Activated CD4-positive, alpha-beta memory T cell treated with anti-CD3 and anti-CD28 coated beads, Interleukin-2, amount 10 ng/mL, durations not matched to agents 7 days and 5 days (primary cell): Measurements from ENCODE around the gene MRPL58. TPM values are rescaled to one million over a fixed set of nuclear protein-coding genes. Genes with fewer than 3 reads are reported as not detected.
A peak's percentile ranks its signal among the peaks of the same experiment; 100 is the strongest.
"Not testable (repeated sequence)": the region's sequence is repeated elsewhere in the genome, so short reads cannot be mapped to it uniquely, and the experiment has no call there.

Experiments used
- CTCF ChIA-PET: fragments of 350-600 bp; sonication (Branson Sonifier 250); formaldehyde crosslinking; loops from one replicate; lab custom pipeline; 2021; ENCODE audit warnings: antibody characterized with exemption, inconsistent platforms; lab: Charles Lee
- POLR2A ChIA-PET: fragments of 350-600 bp; sonication (Branson Sonifier 250); formaldehyde crosslinking; loops from one replicate; lab custom pipeline; 2021; ENCODE audit warnings: antibody characterized with exemption; lab: Charles Lee
- DNase-seq: peaks from one replicate; pipeline ENCODE4 v3.0.0-alpha.2; 2020
- H3K27ac Mint-ChIP-seq: one replicate; pipeline ENCODE4 v1.8.0; 2021; ENCODE audit warnings: mild to moderate bottlenecking, mixed read lengths
- H3K27me3 Mint-ChIP-seq: one replicate; pipeline ENCODE4 v1.8.0; 2021; ENCODE audit warnings: mixed read lengths
- H3K36me3 Mint-ChIP-seq: one replicate; pipeline ENCODE4 v1.8.0; 2021; ENCODE audit warnings: low read depth, mixed read lengths
- H3K4me1 Mint-ChIP-seq: one replicate; pipeline ENCODE4 v1.8.0; 2021; ENCODE audit warnings: mixed read lengths
- H3K4me3 Mint-ChIP-seq: one replicate; pipeline ENCODE4 v1.8.0; 2021; ENCODE audit warnings: mild to moderate bottlenecking, mixed read lengths
- H3K9me3 Mint-ChIP-seq: one replicate; pipeline ENCODE4 v1.8.0; 2021; ENCODE audit warnings: mixed read lengths
- total RNA-seq, 2 experiments: library from RNA; stranded (reverse); gene quantifications; one replicate each; pipeline ENCODE4 v1.2.3, GENCODE V29; 2021

MRPL58 gene
- total RNA-seq, 2 experiments from 2014 or later: 45.4 to 49.6 TPM

- H3K4me1 Mint-ChIP-seq: peaks cover 16% of the 10 kb centered on the region
- H3K27ac Mint-ChIP-seq: no peak overlapping the region
- no peak overlapping the region for H3K4me3 Mint-ChIP-seq
- H3K9me3 Mint-ChIP-seq: no peaks in the 10 kb centered on the region
- CTCF ChIA-PET: interaction anchor here (0.6 to 2.8 kb wide), 5 partner anchors 9 to 66 kb away, joined by 3 to 16 read pairs (median 7); partner anchors contain the start of gene MRPL58
- POLR2A ChIA-PET: interaction anchor here (1.1 to 4.0 kb wide), 5 partner anchors 10 to 43 kb away, joined by 3 to 25 read pairs (median 3); partner anchors contain the start of genes ATP5PD and MRPL58
- DNase-seq: peak; percentile 54
- H3K36me3 Mint-ChIP-seq: peaks cover 50% of the 10 kb centered on the region
- H3K27me3 Mint-ChIP-seq: peaks cover 2% of the 10 kb centered on the region
Observed at GRCh38 chr17:75024686-75025397, 12.4 kb downstream of the MRPL58 start.

GRCh38 chr17:75025398-75025734 lies 12.9 kb downstream of the MRPL58 start:
- H3K27me3 Mint-ChIP-seq, H3K27ac Mint-ChIP-seq, H3K4me3 Mint-ChIP-seq, H3K9me3 Mint-ChIP-seq, DNase-seq: not testable (repeated sequence)
- POLR2A ChIA-PET: interaction anchor here (1.1 to 4.0 kb wide), 4 partner anchors 10 to 21 kb away, joined by 3 to 25 read pairs (median 4); partner anchors contain the start of genes ATP5PD and MRPL58
- peaks cover 47% of the 10 kb centered on the region for H3K36me3 Mint-ChIP-seq
- CTCF ChIA-PET: interaction anchor here (0.6 to 2.8 kb wide), 4 partner anchors 9 to 424 kb away, joined by 3 to 16 read pairs (median 4); partner anchors contain the start of gene MRPL58
- H3K4me1 Mint-ChIP-seq: peaks cover 16% of the 10 kb centered on the region

GRCh38 chr17:75026650-75027049 lies 14.2 kb downstream of the MRPL58 start:
- CTCF ChIA-PET, H3K27me3 Mint-ChIP-seq, H3K4me3 Mint-ChIP-seq, DNase-seq, H3K9me3 Mint-ChIP-seq, H3K27ac Mint-ChIP-seq: not testable (repeated sequence)
- POLR2A ChIA-PET: interaction anchor here (4.0 kb wide), 1 partner anchor 14 kb away, joined by 25 read pairs; the partner anchor contains the start of gene MRPL58
- Mint-ChIP-seq H3K36me3 (peaks cover 36% of the 10 kb centered on the region), H3K4me1 (peaks cover 16% of the 10 kb centered on the region)

GRCh38 chr17:75030161-75030560 lies 17.7 kb downstream of the MRPL58 start:
- Mint-ChIP-seq H3K27ac (no peak overlapping the region), H3K27me3 (peaks cover 10% of the 10 kb centered on the region), H3K9me3 (no peaks in the 10 kb centered on the region), H3K4me3 (no peak overlapping the region), H3K36me3 (peaks cover 8% of the 10 kb centered on the region), H3K4me1 (peaks cover 33% of the 10 kb centered on the region)
- DNase-seq: no peak
- CTCF ChIA-PET: interaction anchor here (5.3 kb wide), 1 partner anchor 68 kb away, joined by 29 read pairs; no protein-coding TSS in a partner anchor
- POLR2A ChIA-PET: interaction anchor here (0.5 to 2.3 kb wide), 2 partner anchors 16 to 17 kb away, joined by 3 to 15 read pairs; partner anchors contain the start of gene MRPL58

GRCh38 chr17:75031972-75032719 lies 19.7 kb downstream of the MRPL58 start:
- H3K9me3 Mint-ChIP-seq: no peaks in the 10 kb centered on the region
- POLR2A ChIA-PET: interaction anchor here (0.6 to 2.4 kb wide), 8 partner anchors 10 to 257 kb away, joined by 3 to 15 read pairs (median 3); partner anchors contain the start of genes ATP5PD, KCTD2, MRPL58 and SLC25A19
- CTCF ChIA-PET: interaction anchor here (0.8 to 5.3 kb wide), 4 partner anchors 19 to 70 kb away, joined by 3 to 29 read pairs (median 6); partner anchors contain the start of gene MRPL58

GRCh38 chr17:75032720-75033280 lies 20.3 kb downstream of the MRPL58 start:
- ChIA-PET POLR2A (interaction anchor here (1.1 to 2.4 kb wide), 3 partner anchors 20 to 256 kb away, joined by 3 to 15 read pairs (median 3); partner anchors contain the start of genes MRPL58 and SLC25A19), CTCF (interaction anchor here (0.8 to 5.3 kb wide), 4 partner anchors 20 to 71 kb away, joined by 3 to 29 read pairs (median 6); partner anchors contain the start of gene MRPL58)
- H3K4me3 Mint-ChIP-seq: peak overlapping the region; percentile 87
- no peaks in the 10 kb centered on the region for H3K9me3 Mint-ChIP-seq
- H3K27me3 Mint-ChIP-seq: peaks cover 8% of the 10 kb centered on the region
- no peak for DNase-seq
- H3K36me3 Mint-ChIP-seq: peaks cover 3% of the 10 kb centered on the region
- peaks cover 51% of the 10 kb centered on the region for H3K4me1 Mint-ChIP-seq
- H3K27ac Mint-ChIP-seq: no peak overlapping the region

More at GRCh38 chr17:75031972-75032719, 19.7 kb downstream of the MRPL58 start:
- peaks cover 47% of the 10 kb centered on the region for H3K4me1 Mint-ChIP-seq
- peaks cover 3% of the 10 kb centered on the region for H3K36me3 Mint-ChIP-seq
- H3K27me3 Mint-ChIP-seq: peaks cover 8% of the 10 kb centered on the region
- peak overlapping the region; percentile 66 for H3K4me3 Mint-ChIP-seq
- DNase-seq: peak; percentile 66
- peak overlapping the region; percentile 53 for H3K27ac Mint-ChIP-seq

- peak; percentile 85 for DNase-seq
- Mint-ChIP-seq H3K4me1 (peaks cover 51% of the 10 kb centered on the region), H3K27ac (peak overlapping the region; percentile 99), H3K9me3 (no peaks in the 10 kb centered on the region), H3K27me3 (peaks cover 8% of the 10 kb centered on the region), H3K4me3 (peak overlapping the region; percentile 87), H3K36me3 (peaks cover 8% of the 10 kb centered on the region)
- POLR2A ChIA-PET: interaction anchor here (1.0 to 2.5 kb wide), 5 partner anchors 13 to 372 kb away, joined by 3 to 39 read pairs (median 6); partner anchors contain the start of genes ARMC7, ATP5PD, GRB2 and KCTD2
- CTCF ChIA-PET: interaction anchor here (1.0 to 3.5 kb wide), 5 partner anchors 8 to 98 kb away, joined by 3 to 21 read pairs (median 4); partner anchors contain the start of genes MRPL58 and NT5C
Observed at GRCh38 chr17:75033346-75034235, 21.1 kb downstream of the MRPL58 start.

GRCh38 chr17:75034236-75034908 lies 21.9 kb downstream of the MRPL58 start:
- peak; percentile 88 for DNase-seq
- Mint-ChIP-seq H3K27ac (peak overlapping the region; percentile 99), H3K36me3 (peaks cover 11% of the 10 kb centered on the region), H3K27me3 (peaks cover 8% of the 10 kb centered on the region), H3K4me1 (peaks cover 51% of the 10 kb centered on the region), H3K9me3 (no peaks in the 10 kb centered on the region), H3K4me3 (peak overlapping the region; percentile 87)
- CTCF ChIA-PET: interaction anchor here (0.6 to 3.5 kb wide), 9 partner anchors 9 to 236 kb away, joined by 3 to 21 read pairs (median 5); partner anchors contain the start of genes ATP5PD, MIF4GD, MRPL58 and NT5C
- POLR2A ChIA-PET: interaction anchor here (0.7 to 2.5 kb wide), 11 partner anchors 9 to 371 kb away, joined by 3 to 39 read pairs (median 3); partner anchors contain the start of genes ARMC7, ATP5PD, FDXR and GRB2

GRCh38 chr17:75036643-75037268 lies 24.3 kb downstream of the MRPL58 start:
- peaks cover 6% of the 10 kb centered on the region for H3K27me3 Mint-ChIP-seq
- peaks cover 53% of the 10 kb centered on the region for H3K4me1 Mint-ChIP-seq
- peak overlapping the region; percentile 99 for H3K27ac Mint-ChIP-seq
- CTCF ChIA-PET: interaction anchor here (0.7 to 3.5 kb wide), 7 partner anchors 12 to 285 kb away, joined by 3 to 18 read pairs (median 4); partner anchors contain the start of genes MRPL58 and SLC16A5
- DNase-seq: peak; percentile 89
- H3K4me3 Mint-ChIP-seq: peak overlapping the region; percentile 69
- H3K9me3 Mint-ChIP-seq: no peaks in the 10 kb centered on the region
- H3K36me3 Mint-ChIP-seq: peaks cover 26% of the 10 kb centered on the region
- POLR2A ChIA-PET: interaction anchor here (0.8 to 1.6 kb wide), 7 partner anchors 10 to 77 kb away, joined by 3 to 16 read pairs (median 4); partner anchors contain the start of genes ATP5PD, KCTD2 and MRPL58

- H3K27ac Mint-ChIP-seq: no peak overlapping the region
- no peaks in the 10 kb centered on the region for H3K9me3 Mint-ChIP-seq
- H3K27me3 Mint-ChIP-seq: peaks cover 2% of the 10 kb centered on the region
- ChIA-PET POLR2A (interaction anchor here (1.1 kb wide), 1 partner anchor 9 kb away, joined by 3 read pairs; no protein-coding TSS in a partner anchor), CTCF (interaction anchor here (2.1 kb wide), 1 partner anchor 75 kb away, joined by 8 read pairs; no protein-coding TSS in a partner anchor)
- H3K4me3 Mint-ChIP-seq: no peak overlapping the region
- peaks cover 35% of the 10 kb centered on the region for H3K36me3 Mint-ChIP-seq
- H3K4me1 Mint-ChIP-seq: peaks cover 38% of the 10 kb centered on the region
- no peak for DNase-seq
Observed at GRCh38 chr17:75039238-75039637, 26.8 kb downstream of the MRPL58 start.
